CD4-positive, alpha-beta T cell treated with Interleukin-6 for 4 hours (primary cell): ENCODE measurements around the gene FAR2.
"Not testable (repeated sequence)": the region's sequence is repeated elsewhere in the genome, so short reads cannot be mapped to it uniquely, and the experiment has no call there.

Source experiments
- DNase-seq: peaks from one replicate; pipeline ENCODE4 v3.0.0-alpha.2; 2020; ENCODE audit warnings: mixed read lengths

FAR2 gene

GRCh38 chr12:29240441-29240840 is 91.4 kb downstream of the FAR2 start:
- DNase-seq, result no peak

- DNase-seq, result no peak
These were observed 92.9 kb downstream of the FAR2 start for GRCh38 chr12:29241821-29242591.

DNA sequence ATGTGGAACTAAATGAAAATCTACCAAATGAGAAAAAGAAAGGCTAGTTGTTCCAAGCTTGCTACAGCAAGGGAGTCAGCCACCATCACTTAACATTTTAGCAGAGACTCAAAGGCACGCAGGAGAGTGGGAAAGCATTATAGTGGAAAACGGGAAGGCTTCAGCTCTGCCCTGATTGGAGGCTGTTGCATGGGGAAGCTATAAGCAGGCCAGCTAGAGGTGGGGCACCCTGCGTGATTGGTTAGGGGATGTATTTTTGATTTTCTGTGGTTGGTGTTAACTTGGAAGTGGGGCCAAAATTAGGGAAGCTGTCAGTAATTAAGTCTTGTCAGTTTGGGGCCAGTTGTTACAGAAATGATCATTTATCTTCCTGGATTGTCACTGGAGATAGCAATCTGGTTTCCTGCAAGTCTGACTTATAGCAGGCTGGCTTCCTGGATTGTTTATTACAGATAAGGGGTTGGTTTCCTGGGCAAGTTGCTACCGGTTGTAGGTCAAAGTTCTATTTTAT is 93.9 kb downstream of the FAR2 start:
- no peak for DNase-seq

- DNase-seq, result no peak
These were observed 95.2 kb downstream of the FAR2 start for GRCh38 chr12:29244159-29244765.

- DNase-seq, result no peak
These were observed 96.2 kb downstream of the FAR2 start for GRCh38 chr12:29245246-29245645.

- DNase-seq, result no peak
These were observed 100.9 kb downstream of the FAR2 start for GRCh38 chr12:29249930-29250329.

DNA sequence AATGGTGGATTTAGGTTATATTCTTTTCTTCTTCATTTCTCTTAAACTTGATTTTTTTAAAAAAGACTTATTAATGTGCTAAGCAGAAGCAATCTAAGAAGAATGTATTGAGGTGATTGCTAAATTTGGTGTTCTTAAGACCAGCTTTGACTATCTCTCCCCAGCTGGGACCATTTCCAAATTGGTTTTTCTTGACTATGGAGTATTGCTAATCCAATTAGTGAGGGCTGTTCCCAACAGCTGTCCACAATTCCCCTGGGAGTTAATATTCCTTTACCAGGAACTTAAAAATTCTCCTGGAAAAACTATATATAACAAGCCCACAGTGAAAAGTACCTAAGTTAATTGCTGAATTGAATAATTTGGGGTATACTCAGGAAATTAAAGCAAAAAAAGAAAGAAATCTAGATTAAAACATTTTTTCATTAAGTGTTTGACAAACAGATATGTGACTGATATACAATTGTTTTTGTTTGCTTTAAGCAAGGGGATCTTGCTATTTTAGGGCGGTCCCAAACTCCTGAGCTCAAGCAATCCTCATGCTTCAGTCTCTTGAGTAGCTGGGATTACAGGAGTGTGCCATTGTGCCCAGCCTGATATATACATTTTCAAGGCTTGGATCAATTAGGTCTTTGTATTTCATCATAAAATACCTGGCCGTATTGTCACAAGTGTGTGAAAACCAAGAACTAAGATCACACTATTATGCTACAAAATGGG is 105.0 kb downstream of the FAR2 start:
- DNase-seq, result no peak

DNA sequence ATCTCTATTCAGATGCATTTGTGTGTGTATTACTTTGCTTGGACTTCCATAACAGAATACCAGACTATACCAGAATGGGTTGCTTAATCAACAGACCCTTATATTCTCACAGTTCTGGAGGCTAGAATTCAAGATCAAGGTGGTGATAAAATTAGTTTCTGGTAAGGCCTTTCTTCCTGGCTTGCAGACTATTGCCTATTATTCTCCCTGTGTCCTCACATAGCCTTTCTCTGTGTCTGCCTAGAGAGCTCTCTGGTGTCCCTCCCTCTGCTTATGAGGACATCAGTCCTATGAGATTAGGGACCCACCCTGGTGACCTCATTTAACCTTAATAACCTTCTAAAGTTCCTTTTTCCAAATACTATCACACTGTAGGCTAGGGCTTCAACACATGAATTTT is 106.0 kb downstream of the FAR2 start:
- no peak for DNase-seq

GRCh38 chr12:29256598-29256997 is 107.5 kb downstream of the FAR2 start:
- no peak for DNase-seq

DNA sequence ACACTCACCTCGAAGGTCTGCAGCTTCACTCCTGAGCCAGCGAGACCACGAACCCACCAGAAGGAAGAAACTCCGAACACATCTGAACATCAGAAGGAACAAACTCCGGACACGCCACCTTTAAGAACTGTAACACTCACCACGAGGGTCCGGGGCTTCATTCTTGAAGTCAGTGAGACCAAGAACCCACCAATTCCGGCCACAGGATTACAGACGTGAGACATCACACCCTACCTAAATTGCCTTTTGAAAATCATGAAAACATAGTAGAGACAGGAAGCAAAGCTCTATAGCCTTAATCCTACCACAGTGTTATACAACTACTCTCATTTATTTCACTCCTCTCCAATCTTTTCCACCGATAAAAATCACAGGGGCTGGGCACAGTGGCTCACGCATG is 108.6 kb downstream of the FAR2 start:
- DNase-seq, result not testable (repeated sequence)

DNA sequence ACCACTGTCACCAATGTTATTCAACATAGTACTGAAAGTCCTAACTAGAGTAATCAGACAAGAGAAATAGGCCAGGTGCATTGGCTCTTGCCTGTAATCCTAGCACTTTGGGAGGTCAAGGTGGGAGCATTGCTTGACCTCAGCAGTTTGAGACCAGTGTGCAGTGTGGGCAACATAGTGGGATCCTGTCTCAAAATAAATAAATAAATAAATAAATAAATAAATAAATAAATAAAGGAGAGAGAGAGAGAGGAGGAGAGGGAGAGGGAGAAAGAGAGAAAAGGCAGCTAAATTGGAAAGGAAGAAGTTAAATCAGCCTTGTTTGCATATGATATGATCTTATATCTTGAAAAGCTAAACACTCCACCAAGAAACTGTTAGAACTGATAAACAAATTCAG is 115.3 kb downstream of the FAR2 start:
- no peak for DNase-seq

DNA sequence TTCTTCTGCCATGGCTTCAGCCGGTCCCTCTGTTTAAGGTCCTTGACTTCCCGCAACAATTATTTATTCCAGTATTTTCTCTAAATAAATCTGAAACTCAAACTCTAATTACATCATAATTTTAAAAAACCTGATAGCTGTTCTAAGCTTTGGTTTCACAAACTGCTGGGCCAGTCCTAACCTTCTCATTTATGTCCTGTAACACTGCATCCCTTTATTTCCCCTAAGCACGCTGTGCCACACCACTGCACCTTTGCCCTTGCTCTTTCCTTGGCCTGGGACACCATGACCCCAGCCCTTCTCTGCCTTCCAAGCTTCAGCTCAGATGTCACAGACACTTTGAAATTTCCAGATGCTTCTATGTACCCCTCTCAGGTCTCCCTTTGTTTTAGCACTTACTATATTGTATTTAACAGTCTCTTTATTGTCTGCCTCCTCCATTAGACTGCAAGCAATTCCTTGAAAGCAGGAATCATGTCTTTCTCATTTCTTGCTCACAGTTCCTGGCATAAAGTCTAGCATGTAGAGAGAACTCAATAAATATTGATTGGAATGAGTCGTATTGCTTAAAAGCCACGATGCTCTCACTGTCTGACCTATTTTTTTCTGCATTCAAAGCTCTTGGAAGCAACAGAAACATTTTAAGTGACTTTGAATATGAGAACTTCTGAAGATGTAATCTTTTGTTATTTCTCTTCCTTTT is 120.8 kb downstream of the FAR2 start:
- no peak for DNase-seq

DNA sequence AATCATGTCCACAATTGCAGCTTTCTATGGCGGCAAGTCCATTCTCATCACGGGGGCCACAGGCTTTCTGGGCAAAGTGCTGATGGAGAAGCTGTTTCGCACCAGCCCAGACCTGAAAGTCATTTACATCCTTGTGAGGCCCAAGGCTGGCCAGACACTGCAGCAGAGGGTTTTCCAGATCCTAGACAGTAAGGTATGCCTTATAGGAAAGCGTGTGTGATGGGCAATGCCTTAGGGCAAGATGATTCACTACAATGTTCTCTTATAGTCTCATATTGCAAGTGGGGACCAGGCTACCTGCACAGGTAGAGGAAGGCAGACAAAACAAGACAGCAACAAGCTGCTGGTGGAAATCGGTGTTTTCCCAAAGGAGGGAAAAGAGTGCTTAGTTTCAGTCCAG is 121.4 kb downstream of the FAR2 start:
- no peak for DNase-seq

DNA sequence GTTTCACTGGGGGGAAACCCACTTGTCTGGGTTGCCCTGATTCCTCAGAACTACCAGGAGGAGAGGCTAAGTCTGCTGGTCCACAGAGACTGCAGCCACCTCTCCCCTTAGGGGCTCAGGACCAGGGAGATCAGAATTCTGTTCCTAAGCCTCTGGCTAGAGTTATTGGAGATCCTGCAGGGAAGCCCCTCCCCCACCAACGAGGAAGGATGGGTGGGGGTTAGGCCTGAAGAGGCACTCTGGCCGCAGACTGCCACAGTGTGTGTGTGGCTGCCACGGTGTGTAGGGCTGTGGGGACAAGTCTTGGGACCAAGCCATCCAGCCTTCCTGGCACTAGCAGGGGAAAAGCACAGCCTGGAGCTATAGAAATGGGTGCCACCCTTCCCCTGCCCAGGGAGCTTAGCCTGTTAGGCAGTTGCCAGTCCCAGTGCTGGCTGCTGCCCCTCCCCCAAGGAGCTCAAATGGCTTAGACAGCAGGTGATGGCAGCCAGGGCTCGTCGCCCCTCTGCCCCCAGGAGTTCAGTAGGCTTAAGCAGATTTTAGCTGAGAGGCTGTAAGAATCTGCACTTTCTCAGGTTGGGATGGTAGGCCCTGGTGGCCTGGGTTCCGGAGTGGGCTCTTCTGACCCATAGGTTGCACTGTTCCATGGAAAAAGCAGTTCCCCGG is 124.2 kb downstream of the FAR2 start:
- no peak for DNase-seq

DNA sequence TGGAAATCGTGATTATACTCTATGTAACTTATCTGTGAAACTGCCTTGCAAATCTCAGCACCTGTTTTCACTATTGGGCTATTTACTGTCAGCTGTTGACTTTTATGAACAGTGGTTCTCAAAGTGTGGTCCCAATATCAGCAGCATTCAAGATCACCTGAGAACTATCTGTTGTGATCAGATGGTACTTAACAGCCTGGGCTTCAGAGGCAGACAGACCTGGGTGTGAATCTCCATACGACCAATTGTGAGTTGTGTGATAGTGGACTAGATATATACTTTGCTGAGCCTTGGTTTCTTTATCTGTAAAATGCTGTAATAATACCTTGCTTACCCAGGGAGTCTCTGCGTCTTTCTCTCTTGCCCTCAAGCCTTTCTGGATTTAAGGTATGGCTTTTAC is 126.8 kb downstream of the FAR2 start:
- DNase-seq, result no peak

DNA sequence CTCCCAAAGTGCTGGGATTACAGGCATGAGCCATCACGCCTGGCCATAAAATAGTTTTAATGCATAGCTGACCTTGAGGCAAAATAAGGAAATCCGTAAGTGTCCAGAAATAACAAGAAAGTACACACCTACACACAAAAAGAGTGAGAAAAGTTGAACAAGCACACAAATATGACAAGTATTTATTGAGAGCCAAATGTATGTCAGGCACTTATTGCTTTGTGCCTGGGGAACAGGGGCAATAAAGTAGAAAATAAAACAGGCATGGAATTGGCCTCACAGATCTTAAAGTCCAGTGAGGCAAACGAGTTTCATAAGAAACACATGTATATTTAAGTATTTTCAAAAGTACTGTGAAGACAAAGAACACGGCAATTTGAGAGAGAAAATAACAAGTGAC is 128.2 kb downstream of the FAR2 start:
- DNase-seq, result no peak

- DNase-seq, result no peak
These were observed 129.8 kb downstream of the FAR2 start for GRCh38 chr12:29278673-29279420.

- no peak for DNase-seq
These were observed 132.4 kb downstream of the FAR2 start for GRCh38 chr12:29281371-29282005.

- no peak for DNase-seq
These were observed 133.1 kb downstream of the FAR2 start for GRCh38 chr12:29282031-29282816.

- DNase-seq, result no peak
These were observed 135.1 kb downstream of the FAR2 start for GRCh38 chr12:29283969-29284700.
